ENCODE measurements around the gene GGPS1.

DNA sequence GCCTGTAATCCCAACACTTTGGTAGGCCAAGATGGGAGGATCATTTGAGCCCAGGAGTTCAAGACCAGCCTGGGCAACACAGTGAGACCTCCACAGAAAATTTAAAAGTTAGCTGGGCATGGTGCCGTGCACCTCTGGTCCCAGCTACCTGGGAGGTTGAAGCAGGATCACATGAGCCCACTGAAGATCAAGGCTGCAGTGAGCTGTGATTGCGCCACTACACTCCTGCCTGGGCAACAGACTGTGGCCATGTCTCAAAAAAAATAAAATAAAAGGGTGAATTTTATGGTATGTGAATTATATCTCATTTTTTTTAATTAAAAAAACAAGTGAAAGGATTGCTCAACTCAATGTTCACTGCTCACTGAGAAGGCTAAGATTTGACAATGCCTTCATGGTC, 9.1 kb upstream of the GGPS1 start:
- TF ChIP-seq, protein P1, sequence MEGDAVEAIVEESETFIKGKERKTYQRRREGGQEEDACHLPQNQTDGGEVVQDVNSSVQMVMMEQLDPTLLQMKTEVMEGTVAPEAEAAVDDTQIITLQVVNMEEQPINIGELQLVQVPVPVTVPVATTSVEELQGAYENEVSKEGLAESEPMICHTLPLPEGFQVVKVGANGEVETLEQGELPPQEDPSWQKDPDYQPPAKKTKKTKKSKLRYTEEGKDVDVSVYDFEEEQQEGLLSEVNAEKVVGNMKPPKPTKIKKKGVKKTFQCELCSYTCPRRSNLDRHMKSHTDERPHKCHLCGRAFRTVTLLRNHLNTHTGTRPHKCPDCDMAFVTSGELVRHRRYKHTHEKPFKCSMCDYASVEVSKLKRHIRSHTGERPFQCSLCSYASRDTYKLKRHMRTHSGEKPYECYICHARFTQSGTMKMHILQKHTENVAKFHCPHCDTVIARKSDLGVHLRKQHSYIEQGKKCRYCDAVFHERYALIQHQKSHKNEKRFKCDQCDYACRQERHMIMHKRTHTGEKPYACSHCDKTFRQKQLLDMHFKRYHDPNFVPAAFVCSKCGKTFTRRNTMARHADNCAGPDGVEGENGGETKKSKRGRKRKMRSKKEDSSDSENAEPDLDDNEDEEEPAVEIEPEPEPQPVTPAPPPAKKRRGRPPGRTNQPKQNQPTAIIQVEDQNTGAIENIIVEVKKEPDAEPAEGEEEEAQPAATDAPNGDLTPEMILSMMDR (IDR thresholded peaks at IDR 0.05), result no peak
- TF ChIP-seq POLR2A (IDR thresholded peaks at IDR 0.05) (no peak), POLR2AphosphoS5 (IDR thresholded peaks at IDR 0.05) (no peak), EP300 (IDR thresholded peaks at IDR 0.05) (no peak)
